Activated CD4-positive, alpha-beta memory T cell treated with anti-CD3 and anti-CD28 coated beads for 36 hours (primary cell): ENCODE measurements around the gene ANKRD30B. TPM values are rescaled to one million over a fixed set of nuclear protein-coding genes. Genes with fewer than 3 reads are reported as not detected.
"Not testable (repeated sequence)": the region's sequence is repeated elsewhere in the genome, so short reads cannot be mapped to it uniquely, and the experiment has no call there.

Experiments used
- CTCF ChIA-PET: fragments of 350-600 bp; sonication (Branson Sonifier 250); formaldehyde crosslinking; loops from one replicate; lab custom pipeline; 2021; ENCODE audit warnings: antibody characterized with exemption, inconsistent platforms; lab: Charles Lee
- POLR2A ChIA-PET: fragments of 350-600 bp; sonication (Branson Sonifier 250); formaldehyde crosslinking; loops from one replicate; lab custom pipeline; 2021; ENCODE audit warnings: antibody characterized with exemption; lab: Charles Lee
- DNase-seq: peaks from one replicate; pipeline ENCODE4 v3.0.0-alpha.2; 2020
- H3K27ac Mint-ChIP-seq: one replicate; pipeline ENCODE4 v1.8.0; 2021; ENCODE audit warnings: mixed read lengths
- H3K27me3 Mint-ChIP-seq: one replicate; pipeline ENCODE4 v1.8.0; 2021; ENCODE audit warnings: mixed read lengths
- H3K36me3 Mint-ChIP-seq: one replicate; pipeline ENCODE4 v1.8.0; 2021; ENCODE audit warnings: mixed read lengths
- H3K4me1 Mint-ChIP-seq: one replicate; pipeline ENCODE4 v1.8.0; 2021; ENCODE audit warnings: low read depth, mixed read lengths
- H3K4me3 Mint-ChIP-seq: one replicate; pipeline ENCODE4 v1.8.0; 2021; ENCODE audit warnings: mild to moderate bottlenecking, mixed read lengths
- H3K9me3 Mint-ChIP-seq: one replicate; pipeline ENCODE4 v1.8.0; 2021; ENCODE audit warnings: mixed read lengths
- intact Hi-C: fragments of 100-400 bp; cut with micrococcal nuclease; formaldehyde crosslinking; loops from one replicate; pipeline ENCODE4 v1.15.1; 2023
- microRNA-seq: library from miRNA; unstranded; fragments of <30 nt; microRNA quantifications from one replicate; pipeline ENCODE4 v1.2.0, GENCODE V29; 2022; ENCODE audit warnings: borderline number of aligned reads, borderline microRNAs expressed, borderline replicate concordance
- total RNA-seq, 2 experiments: library from RNA; stranded (reverse); gene quantifications; one replicate each; pipeline ENCODE4 v1.2.3, GENCODE V29; 2021

ANKRD30B gene
- total RNA-seq, 2 experiments from 2014 or later = not detected

DNA sequence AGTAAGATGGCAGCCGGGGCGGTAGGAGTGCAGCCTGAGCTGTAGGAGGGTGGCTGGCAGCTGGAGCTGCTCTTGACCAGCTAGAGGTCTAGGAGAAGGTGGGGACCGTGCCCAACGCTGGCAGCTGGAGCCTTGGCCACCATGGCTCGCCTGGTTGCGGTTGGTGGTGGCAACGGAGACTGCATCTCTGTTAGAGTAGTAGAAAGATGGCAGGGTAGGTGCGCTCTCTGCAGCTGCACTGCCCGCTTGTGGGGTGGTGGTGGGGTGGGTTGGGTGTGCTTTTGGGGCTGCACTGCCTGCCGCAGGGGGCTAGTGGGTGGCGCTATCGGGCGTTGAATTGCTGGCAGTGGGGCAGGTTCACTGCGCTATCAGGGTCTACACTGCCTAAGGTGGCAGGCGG, 118.5 kb downstream of the ANKRD30B start:
- H3K9me3 Mint-ChIP-seq, H3K27ac Mint-ChIP-seq, H3K36me3 Mint-ChIP-seq, H3K4me3 Mint-ChIP-seq, CTCF ChIA-PET, H3K4me1 Mint-ChIP-seq, H3K27me3 Mint-ChIP-seq, DNase-seq, POLR2A ChIA-PET, intact Hi-C loops: not testable (repeated sequence)

DNA sequence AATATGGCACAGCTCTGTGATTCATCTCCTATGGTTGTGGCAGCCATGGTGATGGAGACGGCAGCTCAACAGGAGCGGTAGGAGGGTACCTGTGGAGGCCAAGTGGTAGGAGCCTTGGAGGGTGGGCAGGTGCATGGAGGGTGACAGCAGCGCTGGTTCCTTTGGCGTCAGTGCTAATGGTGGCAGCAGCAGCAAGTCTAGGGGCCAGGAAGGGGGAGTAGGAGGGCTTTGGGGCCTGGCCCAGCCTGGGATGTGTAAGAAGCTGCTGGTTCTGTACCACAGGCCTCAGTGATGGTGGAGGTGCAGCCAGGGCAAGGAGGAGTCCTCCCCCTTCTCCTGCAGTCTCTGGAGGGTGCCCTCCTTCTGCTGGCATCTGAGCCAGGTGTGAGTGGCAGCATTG, 120.0 kb downstream of the ANKRD30B start:
- intact Hi-C loops, H3K9me3 Mint-ChIP-seq, DNase-seq, H3K27ac Mint-ChIP-seq, H3K27me3 Mint-ChIP-seq, POLR2A ChIA-PET, H3K4me3 Mint-ChIP-seq, CTCF ChIA-PET, H3K4me1 Mint-ChIP-seq, H3K36me3 Mint-ChIP-seq: not testable (repeated sequence)

DNA sequence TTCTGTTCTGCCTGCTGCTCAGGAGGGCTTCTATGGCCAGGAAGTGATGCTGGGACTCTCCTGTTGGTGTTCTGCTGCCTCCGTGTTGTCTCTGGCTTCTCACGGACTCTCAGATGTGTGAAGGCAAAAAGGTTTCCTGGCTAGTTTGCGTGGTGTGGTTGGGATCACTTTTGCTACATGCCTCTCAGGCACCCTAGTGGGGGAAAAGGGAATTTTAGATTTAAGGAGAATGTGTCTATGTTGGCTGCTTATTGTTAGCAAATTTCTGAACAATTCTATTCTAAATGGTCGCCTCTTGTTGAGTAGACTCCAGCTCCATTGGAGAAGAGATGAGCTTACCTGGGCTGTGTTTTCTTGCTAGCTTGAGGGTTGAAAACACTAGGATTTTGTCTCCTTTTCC, 120.9 kb downstream of the ANKRD30B start:
- H3K4me3 Mint-ChIP-seq, H3K36me3 Mint-ChIP-seq, CTCF ChIA-PET, H3K27ac Mint-ChIP-seq, H3K9me3 Mint-ChIP-seq, H3K4me1 Mint-ChIP-seq, intact Hi-C loops, H3K27me3 Mint-ChIP-seq, DNase-seq, POLR2A ChIA-PET: not testable (repeated sequence)

DNA sequence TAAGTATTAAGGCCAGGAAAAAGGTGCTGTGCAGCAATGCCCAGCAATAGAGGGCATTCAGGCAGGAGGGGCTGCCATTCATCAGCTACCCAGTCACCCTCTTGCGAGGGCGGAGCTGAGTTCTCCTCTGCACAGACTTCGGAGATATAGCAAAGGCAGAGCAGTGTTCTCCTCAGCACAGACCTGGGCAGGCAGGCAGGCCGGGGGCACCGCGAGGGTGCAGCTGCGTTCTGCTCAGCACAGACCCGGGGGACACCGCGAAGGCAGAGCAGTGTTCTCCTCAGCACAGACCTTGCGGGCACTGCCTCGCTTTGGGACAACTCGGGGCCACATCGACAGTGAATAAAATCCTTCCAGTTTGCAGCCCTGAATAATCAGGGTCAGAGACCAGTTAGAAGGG, 130.9 kb downstream of the ANKRD30B start:
- not testable (repeated sequence) for H3K9me3 Mint-ChIP-seq

DNA sequence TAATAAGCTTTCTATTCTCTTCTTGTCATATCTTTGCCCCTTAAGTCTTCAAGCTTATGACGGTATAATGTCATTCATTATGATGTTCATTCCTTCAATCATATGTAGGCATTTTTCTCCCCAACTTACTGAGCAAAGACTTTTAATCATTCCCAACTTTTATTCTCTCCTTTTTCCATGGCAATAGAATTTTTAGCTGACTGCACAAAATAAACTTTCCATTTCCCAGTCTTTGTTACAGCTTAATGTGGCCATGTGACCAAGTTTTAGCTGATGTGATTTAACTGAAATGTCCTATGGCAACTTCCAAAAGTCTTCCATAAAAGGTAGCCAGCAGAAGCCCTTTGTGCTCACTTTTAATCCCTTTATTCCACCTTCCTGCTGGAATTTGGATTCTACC, 152.5 kb downstream of the ANKRD30B start:
- no peak for DNase-seq
- no peak overlapping the region for H3K27ac Mint-ChIP-seq
- CTCF ChIA-PET = no interaction called here
- no peak overlapping the region for H3K4me3 Mint-ChIP-seq
- H3K27me3 Mint-ChIP-seq = no peaks in the 10 kb centered on the region
- POLR2A ChIA-PET = no interaction called here
- H3K4me1 Mint-ChIP-seq = no peaks in the 10 kb centered on the region
- H3K36me3 Mint-ChIP-seq = no peaks in the 10 kb centered on the region
- no peaks in the 10 kb centered on the region for H3K9me3 Mint-ChIP-seq
- intact Hi-C loops = no loop called here

More for the DNA sequence above, 130.9 kb downstream of the ANKRD30B start:
- H3K36me3 Mint-ChIP-seq, intact Hi-C loops, POLR2A ChIA-PET, CTCF ChIA-PET, H3K4me1 Mint-ChIP-seq, H3K27me3 Mint-ChIP-seq, H3K27ac Mint-ChIP-seq, DNase-seq, H3K4me3 Mint-ChIP-seq: not testable (repeated sequence)

Small RNAs within 50 kb of the gene (microRNA-seq; reads per million reads assigned to microRNA genes)
- gene MIR3156-2 = not detected

Other genes starting within 250 kb of the ANKRD30B start
- not detected for gene POTEC, start 204.6 kb upstream of the ANKRD30B start, total RNA-seq